GM03348 (cell line): ENCODE measurements around the gene KIF22.

Experiments used
- DNase-seq: peaks from one replicate; pipeline ENCODE4 v3.0.0; 2012; ENCODE audit warnings: low spot score

KIF22 gene

GRCh38 chr16:29804020-29804419 is 13.5 kb downstream of the KIF22 start:
- no peak for DNase-seq

- peak; percentile 53 for DNase-seq
These were observed 14.1 kb downstream of the KIF22 start for GRCh38 chr16:29804455-29805231.

- peak; percentile 97 for DNase-seq
These were observed 14.9 kb downstream of the KIF22 start for GRCh38 chr16:29805232-29806098.

GRCh38 chr16:29806099-29806579 is 15.6 kb downstream of the KIF22 start, which contains the start of gene MAZ:
TSS of gene MAZ (plus strand) at chr16:29806529. CDS start at chr16:29806702, 173 bp downstream.
- DNase-seq: peak; percentile 95

- DNase-seq: no peak
These were observed 16.3 kb downstream of the KIF22 start for GRCh38 chr16:29806641-29807425.

GRCh38 chr16:29807426-29808218 is 17.1 kb downstream of the KIF22 start:
- peak; percentile 85 for DNase-seq

GRCh38 chr16:29808219-29808900 is 17.8 kb downstream of the KIF22 start:
- no peak for DNase-seq

GRCh38 chr16:29809031-29809747 is 18.6 kb downstream of the KIF22 start:
- no peak for DNase-seq

GRCh38 chr16:29809850-29810698 is 19.5 kb downstream of the KIF22 start:
- no peak for DNase-seq

GRCh38 chr16:29810699-29811169 is 20.2 kb downstream of the KIF22 start:
- DNase-seq: no peak

GRCh38 chr16:29811170-29811895 is 20.8 kb downstream of the KIF22 start:
- peak; percentile 93 for DNase-seq

- DNase-seq: peak; percentile 58
These were observed 21.5 kb downstream of the KIF22 start, which contains the start of gene PRRT2 for GRCh38 chr16:29811896-29812665. TSS of gene PRRT2 (plus strand) at chr16:29812193. CDS start at chr16:29813055, 862 bp downstream.

- no peak for DNase-seq
These were observed 22.4 kb downstream of the KIF22 start for GRCh38 chr16:29812754-29813643.

- DNase-seq: no peak
These were observed 23.4 kb downstream of the KIF22 start for GRCh38 chr16:29813644-29814562.

GRCh38 chr16:29814592-29814991 is 24.0 kb downstream of the KIF22 start:
- DNase-seq: no peak
